ENCODE measurements around the gene DOCK1. TPM values are rescaled to one million over a fixed set of nuclear protein-coding genes. Genes with fewer than 3 reads are reported as not detected.
A peak's percentile ranks its signal among the peaks of the same experiment; 100 is the strongest.

Gene DOCK1
- polyA plus RNA-seq, 4 donors: 59.0 to 73.2 (median 68.0) TPM

DNA sequence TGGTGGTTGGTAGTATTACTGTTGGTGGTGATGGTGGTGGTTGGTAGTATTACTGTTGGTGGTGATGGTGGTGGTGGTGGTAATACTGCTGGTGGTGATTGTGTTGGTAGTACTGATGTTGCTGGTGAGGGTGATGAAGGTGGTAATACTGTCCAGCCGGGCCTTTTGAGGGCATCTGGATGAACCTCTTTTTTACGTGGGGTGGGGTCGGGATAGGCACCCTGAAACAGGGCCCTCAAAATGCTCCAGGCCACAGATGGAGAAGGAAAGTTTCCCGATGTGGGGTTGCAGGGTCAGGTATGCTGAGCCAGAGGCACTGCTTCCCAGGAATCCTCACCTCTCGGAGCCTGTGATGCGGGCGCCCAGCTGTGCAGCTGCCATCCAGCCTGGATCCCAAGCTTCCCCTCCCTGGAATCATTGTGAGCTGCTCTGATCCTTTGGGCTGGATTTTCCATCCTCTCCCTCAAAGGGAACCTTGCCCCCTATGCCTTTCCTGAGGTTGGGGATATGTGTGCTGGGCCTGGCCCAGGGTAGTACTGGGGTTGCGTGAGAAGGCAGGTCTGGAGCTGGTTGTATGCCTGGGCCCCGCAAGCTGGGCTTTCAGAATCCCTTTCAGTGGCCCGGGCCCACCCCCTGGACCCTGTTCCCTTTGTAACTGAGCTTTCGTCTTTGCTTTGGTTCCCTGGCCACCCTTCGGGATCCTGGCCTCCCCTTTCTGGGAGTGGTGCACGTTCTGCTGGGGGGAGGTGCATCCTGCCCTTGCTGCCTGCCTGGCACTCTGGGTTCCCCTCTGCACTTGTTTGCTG lies 43.3 kb downstream of the DOCK1 start:
- DNase-seq (ENCODE audit: low read depth in 4 of 4, low spot score in 3 of 4): no peak

DNA sequence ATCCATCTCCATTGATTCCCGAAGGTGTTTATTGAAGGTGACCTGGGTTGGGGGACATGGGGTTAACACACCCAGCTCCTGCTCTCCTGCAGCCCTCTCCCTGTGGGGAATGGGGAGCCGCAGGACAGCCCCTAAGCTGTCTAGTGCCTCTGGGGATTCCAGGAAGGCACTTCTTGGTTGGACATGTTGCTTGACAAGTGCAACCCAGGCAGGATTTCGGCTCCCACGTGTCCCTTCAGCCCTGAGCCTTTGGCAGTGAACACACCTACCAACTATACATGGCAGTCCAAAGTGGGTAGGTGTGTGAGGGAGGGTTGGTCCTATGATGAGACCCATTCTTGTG lies 43.9 kb downstream of the DOCK1 start:
- DNase-seq (ENCODE audit: low read depth in 4 of 4, low spot score in 3 of 4): no peak

DNA sequence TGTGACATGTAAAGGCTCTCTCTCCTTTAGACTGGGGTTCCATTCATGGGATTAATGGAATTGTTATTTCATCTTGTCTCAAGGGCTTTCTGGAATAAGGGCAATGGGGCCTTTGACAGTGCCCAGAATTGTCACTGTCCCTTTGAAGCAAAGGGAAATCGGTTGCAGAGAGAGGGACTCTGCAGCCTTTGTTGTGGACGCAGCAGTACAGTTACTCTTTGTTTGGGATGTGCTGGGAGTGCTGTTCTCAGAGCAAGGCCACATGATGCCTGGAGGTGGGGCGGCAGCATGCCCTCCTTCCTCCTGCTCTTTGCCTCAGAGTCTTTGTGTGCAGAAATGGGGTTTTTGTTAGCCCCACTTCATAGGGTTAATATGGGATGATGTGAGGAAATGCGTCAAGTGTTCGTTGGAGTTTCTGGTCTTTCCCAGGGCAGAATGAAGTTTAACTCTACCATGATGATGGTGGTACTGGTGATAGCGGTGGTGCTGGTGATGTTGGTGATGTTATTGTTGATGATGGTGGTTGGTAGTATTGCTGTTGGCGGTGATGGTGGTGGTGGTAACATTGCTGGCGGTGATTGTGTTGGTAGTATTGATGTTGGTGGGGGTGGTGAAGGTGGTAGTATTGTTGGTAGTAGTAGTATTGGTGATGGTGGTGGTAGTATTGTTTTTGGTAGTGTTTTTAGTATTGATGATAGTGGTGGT lies 45.3 kb downstream of the DOCK1 start:
- DNase-seq (ENCODE audit: low read depth in 4 of 4, low spot score in 3 of 4): no peak

DNA sequence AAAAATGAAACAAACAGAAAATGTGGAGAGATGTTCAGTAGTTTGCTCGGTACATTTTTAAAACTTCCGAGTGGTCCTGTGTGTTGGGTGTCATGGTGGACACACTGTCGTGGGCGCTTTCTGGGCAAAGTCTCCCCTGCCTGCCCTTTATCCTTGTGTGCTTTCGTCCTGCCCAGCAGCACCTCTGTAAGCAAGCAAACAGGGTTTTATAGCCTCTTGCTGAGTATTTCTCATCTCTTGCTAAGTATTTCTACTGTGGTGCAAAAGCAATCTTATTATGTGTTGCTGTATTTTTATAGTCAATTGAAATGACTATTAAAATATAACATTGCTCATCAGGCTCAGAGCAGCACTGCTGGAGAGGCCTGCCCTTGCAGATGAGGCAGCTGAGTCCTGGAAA lies 48.7 kb downstream of the DOCK1 start:
- DNase-seq (ENCODE audit: low read depth in 4 of 4, low spot score in 3 of 4): no peak

DNA sequence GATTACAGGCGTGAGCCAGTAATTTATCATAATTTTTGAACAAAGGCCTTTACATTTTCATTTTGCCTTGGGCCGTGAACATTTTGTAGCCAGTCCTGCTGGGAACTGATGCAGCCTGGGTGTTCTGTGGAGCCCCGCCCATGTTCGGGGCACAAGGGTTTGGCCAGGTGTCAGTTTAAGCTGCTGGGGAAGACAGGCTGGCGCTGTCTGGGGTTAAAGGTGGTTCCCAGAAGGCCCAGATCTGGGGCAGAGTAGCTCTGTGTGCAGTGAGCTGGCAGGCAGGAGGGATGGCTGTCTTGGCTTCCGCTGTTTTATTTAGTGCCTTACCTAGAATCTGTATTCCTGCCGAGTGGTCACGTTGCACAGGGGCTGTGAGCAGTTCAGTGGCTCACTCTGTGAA lies 50.2 kb downstream of the DOCK1 start:
- DNase-seq (ENCODE audit: low read depth in 4 of 4, low spot score in 3 of 4): no peak

DNA sequence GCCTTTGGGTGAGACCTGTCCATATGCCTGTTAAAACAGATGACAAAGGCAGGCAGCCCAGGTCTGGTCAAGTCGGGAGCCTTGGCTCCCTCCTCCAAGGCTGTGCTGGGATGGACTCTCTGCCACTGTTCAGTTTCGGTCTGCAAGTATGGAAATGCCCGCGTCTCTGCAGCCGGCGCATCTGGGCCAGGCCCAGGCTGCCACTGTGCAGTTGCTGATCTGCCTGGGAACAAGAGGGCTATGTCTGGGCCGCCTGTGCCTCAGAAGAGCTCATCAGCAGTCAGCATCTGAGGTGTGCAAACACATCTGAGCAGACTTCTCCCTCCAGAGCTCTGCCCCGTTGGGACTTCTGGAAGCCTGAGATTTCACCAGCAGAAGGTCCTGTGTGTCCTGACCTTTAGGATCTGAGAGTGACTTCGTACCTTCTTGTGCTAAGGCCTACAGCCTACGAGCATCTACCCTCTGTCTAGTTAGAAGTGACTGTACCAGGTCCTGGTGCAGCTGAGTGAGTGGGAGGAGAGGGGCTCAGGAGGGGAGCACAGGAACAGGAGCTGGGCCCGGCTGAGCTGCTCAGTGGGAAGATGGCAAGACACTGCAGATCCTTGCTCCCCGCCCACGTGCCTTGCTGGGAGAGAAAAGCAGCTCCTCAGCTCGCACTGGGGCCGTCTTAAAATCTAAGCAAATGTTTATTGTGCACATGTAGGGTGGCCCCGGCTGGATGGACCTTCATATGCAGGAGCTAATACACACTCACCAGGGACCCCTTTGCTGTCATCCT lies 50.9 kb downstream of the DOCK1 start:
- no peak for DNase-seq (ENCODE audit: low read depth in 4 of 4, low spot score in 3 of 4)

DNA sequence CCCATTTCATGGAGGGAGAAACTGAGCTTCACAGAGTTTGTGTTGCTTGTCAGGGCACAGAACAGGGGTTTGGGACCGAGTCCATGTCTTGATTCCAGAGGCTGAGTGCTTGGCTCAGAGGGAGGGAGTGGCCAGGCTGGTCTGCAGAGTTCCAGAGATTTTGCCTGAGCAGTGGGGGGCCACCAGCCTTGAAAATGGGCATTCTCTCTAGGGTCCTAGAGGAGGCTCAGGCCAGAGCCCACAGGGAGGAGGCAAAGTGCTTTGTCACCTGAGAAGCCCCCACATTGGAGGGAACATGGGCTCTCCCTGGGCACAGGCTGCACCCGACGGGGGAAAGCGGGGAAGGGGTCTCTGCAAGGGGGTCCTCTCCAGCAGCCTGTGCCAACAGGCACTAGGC lies 51.5 kb downstream of the DOCK1 start:
- DNase-seq (ENCODE audit: low read depth in 4 of 4, low spot score in 3 of 4): no peak

DNA sequence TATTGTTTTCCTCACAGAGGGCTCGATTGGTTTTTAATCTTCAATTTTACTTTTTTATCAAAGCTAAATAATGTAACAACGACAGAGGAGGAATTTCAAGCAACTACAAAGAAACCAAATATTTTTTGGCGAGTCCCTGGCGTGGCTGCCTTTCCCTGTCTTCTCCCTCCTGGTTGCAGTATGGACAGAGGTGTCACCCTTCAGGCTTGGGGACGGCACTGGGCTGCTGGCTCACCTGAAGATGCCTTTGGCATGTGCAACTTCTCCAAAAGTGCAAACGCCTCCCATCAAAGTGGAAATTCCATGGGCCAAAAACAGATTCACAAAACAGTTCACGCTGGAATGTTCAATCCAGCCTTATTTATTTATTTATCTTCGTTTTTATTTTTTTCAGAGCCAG lies 51.9 kb downstream of the DOCK1 start:
- DNase-seq (ENCODE audit: low read depth in 4 of 4, low spot score in 3 of 4): no peak

DNA sequence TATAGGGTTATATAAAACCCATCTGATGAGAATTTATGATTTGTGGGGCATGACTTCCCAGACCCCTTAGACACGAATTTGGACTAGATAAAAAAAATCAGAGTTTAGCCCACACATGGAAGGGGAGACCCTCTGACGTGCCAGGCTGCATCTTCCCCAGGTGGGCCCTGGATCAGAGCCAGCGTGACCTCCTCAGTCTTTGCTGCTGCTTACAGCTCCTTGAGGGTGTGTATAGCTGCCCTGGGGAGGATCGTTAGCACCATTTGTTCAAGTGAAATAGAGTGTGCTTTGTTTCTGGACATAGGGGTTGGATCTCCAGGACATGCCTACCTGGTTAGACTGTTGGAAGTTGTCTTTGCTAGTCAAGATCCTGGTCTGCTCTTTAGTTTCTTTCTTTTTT lies 54.2 kb downstream of the DOCK1 start:
- DNase-seq (ENCODE audit: low read depth in 4 of 4, low spot score in 3 of 4): no peak

DNA sequence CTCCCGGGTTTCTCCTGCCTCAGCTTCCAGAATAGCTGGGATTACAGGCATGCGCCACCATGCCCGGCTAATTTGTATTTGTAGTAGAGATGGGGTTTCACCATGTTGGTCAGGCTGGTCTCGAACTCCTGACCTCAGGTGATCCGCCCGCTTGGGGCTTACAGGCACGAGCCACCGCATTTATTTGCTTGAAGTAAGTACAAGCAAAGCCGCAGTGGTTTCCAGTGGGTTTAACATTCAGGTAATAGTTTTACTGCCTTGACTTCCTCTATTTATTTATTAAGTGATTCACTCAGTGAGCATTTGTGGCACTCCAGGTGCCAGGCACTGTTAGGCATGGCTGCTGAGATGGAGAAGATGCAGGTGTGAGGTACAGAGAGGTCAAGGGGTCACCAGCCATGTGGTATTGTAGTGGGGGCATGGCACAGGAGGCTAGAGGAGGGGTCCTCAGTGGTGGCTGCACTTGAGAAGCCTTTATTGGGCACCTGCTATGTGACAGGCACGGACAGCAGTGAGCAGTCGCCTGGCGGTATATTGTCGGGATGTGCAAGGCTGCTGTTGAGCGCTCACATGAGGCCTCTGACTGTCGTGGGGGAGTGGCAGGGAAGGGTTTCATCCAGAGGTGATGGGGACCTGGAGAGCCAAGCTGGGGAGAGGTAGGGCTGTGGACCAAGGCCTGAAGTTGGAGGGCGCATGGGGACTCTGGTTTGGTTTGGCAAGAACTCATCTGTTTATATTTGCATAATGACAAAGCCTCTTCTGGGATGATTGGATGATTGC lies 54.9 kb downstream of the DOCK1 start:
- no peak for DNase-seq (ENCODE audit: low read depth in 4 of 4, low spot score in 3 of 4)

DNA sequence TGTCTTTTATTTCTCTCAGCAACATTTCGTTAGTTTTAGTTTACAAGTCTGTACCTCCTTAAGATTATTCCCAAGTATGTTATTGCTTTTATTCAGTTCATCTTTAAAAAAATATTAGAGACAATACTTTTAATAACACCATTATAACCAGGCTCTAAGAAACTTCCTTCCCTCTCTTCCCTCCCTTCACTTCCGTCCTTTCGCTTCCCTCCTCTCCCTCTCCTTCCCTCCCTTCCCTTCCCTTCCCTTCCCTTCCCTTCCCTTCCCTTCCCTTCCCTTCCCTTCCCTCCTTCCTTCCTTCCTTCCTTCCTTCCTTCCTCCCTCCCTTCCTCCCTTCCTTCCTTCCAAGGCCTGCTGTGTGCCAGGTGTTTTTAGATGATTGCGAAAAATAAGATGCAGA lies 58.1 kb downstream of the DOCK1 start:
- no peak for DNase-seq (ENCODE audit: low read depth in 4 of 4, low spot score in 3 of 4)

DNA sequence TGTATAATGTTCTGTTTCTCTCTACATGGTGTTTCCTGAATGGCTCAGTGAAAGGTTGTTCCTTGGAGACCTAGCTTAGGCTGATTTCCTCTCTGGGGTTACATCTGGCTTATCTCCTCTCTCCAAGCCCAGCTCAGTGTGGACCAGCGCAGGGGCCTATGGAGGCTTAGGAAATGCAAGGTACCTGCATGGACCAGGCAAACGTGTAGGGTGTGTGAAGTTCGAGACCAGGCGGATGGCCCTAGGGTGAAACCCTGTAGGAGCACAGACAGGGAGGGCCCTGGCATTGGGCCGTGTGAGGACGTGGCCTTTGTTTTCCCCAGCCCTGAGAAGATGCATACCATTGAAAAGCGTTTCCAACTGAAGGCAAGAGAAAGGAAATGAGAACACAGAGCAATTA lies 59.0 kb downstream of the DOCK1 start:
- DNase-seq (ENCODE audit: low read depth in 4 of 4, low spot score in 3 of 4): no peak

DNA sequence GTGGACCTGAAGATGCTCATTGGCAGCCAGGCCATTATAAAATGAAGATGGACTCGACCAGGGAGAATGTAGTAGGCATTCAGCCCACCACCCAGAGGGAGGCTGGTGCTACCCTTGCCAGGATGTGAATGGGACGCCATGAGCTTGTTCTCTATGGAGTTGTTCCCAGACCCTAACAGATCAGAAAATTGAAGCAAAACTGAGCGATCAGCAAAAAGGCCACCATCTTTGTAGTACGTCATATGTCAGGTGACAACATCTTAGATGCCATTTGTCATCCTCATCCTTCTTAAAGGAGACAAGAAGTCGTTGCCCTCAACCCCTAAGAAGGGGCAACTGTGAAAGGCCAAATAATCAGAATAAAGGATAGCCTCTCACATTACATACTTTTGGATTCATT lies 61.7 kb downstream of the DOCK1 start:
- no peak for DNase-seq (ENCODE audit: low read depth in 4 of 4, low spot score in 3 of 4)

DNA sequence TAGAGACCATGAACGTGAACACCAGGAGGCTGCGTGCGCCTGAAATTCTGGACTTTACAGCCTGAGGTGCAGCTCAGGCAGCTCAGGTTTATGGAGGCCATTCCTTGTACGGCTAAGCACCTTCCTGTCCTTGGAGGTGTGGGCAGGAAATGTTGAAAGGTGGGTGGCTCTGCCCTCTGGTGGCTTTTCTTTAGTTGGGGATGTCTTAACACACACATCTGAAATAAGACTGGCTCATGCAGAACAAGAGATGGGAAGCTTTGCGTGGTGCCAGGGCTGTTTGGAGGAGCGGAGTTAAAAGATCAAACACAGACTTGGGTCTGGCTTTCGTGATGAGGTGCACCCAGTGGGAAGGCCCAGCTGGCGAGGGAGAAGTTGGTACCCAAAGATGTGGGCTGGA lies 64.1 kb downstream of the DOCK1 start:
- DNase-seq (ENCODE audit: low read depth in 4 of 4, low spot score in 3 of 4): no peak

DNA sequence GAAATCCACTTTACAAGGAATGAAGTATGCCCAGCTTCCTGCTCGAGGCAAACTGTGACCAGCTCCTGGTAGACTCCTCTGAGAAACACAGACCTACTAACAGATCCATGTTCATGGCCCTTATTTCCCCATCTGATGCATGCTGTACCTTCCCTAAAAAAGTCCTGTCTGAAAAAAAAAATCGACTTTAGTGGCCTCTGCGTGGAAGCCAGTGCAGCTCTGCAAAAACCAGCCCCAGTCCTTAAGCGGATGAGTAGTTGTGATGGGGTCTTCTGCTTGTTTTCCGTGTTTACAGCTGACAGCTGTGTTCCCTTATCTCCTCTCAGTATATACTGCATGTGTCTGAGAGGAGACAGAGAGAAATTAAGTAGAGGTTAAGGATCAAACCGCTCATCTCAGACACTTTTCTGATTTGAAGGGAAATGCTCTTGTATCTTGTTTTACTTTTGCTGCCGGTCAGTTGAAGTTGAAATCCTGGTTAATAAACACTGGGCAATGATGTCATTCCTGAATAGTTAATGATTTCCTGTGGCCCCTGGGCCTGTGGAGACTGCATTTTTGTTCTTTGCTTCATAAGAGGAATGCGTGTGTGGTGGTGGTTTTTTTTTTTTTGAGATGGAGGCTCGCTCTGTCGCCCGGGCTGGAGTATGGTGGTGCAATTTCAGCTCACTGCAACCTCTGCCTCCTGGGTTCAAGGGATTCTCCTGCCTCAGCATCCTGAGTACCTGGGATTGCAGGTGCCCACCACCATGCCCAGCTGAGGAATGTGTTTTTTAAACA lies 67.6 kb downstream of the DOCK1 start:
- DNase-seq (ENCODE audit: low read depth in 4 of 4, low spot score in 3 of 4): peak; percentile 65 to 81 (median 78)

DNA sequence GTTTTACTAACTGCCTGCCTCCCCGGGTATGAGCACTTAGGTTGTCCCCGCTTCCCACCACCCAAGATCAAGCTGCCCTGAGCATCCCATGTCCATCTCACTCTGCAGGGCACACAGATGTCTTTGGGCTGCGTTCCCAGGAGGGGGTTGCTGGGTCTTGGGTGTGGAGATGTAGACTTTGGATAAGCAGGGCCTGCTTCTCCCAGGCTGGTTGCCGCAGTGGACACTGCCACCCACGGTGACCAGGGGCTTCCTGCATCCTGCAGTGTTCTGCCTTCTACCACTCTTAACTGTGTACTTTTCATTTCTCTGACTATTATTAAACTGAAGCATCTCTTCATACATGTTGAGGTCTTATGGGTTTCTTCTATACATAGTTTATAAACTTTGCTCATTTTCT lies 70.0 kb downstream of the DOCK1 start:
- no peak for DNase-seq (ENCODE audit: low read depth in 4 of 4, low spot score in 3 of 4)

DNA sequence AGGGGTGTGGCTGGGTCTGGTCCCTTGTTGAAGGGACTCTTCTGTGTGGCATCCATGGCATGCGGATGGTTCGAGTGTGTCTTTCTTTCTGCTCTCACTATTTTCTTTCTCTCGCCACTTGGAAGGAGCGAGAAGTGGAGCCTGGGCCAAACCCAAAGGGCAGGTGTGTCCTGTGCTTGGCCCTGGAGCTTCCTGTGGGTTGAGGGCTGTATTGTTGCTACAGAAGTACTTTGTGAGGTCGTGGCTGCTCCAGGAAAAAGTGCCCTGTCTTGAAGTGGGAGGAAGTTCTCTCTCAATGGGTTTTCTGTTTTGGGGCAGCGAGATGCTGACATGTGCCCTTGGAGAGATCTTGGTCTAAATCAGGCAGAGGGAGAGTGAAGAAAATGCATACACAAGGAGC lies 72.0 kb downstream of the DOCK1 start:
- no peak for DNase-seq (ENCODE audit: low read depth in 4 of 4, low spot score in 3 of 4)

DNA sequence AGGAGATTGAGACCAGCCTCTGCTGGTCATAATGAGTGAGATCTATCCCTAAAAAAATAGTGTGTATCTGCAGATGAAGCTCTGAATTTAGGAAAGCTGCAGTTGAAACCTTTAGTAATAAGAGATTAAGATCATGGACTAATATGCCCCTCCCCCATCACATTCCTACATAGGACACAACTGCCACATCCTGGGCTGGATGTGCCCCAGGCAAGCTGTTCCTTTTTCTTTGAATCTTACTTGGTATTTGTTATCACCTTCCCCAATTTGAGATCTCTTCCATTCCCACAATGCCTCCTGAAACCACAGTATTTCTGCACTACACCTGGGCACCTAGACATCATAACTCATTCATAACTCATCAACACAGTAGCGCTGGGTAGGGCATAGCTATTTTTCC lies 74.1 kb downstream of the DOCK1 start:
- DNase-seq (ENCODE audit: low read depth in 4 of 4, low spot score in 3 of 4): no peak

DNA sequence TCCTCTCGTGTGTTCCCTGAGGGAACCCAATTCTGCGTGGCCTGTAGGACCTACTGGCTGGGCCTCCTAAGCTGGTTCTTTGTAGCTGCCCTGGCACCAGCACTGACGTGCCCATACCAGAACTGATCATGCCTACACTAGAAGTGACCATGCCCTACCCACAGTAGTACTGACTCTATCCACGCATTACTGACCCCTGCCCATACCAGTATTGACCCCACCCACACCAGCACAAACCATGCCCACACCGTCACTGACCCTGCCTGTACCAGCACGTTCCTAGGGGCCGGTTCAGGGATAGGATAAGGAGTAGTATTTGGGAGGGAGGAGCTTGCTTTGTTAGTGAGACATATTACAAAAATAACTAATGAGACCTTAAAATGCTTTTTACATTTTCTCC lies 88.0 kb downstream of the DOCK1 start:
- DNase-seq (ENCODE audit: low read depth in 4 of 4, low spot score in 3 of 4): no peak
